NCI-H82 (cell line): ENCODE data around the gene PRR11.
"Not testable (repeated sequence)": the region's sequence is repeated elsewhere in the genome, so short reads cannot be mapped to it uniquely, and the experiment has no call there.

Experiments
- DNase-seq: peaks from one replicate; lab custom pipeline; 2025; lab: John Stamatoyannopoulos, UW

The PRR11 gene

DNA sequence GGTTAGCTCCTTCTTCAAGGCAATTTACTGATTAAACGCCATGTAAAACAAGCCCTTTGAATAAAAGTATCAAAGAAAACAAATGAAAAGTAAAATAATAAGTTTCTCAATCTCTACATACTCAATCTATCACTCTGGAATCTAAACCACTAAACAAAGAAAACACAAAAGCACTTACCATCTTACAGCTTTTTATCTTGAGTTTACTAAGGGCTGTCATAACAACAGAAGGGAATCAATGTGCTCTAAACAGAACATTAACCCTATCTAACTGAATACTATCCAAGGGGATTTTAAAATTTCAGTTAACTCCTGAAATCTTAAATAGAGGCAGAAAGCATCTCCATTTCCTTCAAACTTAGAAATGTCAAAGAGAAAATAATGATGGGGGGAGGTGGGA is 4.0 kb upstream of the PRR11 start:
- no peak for DNase-seq

DNA sequence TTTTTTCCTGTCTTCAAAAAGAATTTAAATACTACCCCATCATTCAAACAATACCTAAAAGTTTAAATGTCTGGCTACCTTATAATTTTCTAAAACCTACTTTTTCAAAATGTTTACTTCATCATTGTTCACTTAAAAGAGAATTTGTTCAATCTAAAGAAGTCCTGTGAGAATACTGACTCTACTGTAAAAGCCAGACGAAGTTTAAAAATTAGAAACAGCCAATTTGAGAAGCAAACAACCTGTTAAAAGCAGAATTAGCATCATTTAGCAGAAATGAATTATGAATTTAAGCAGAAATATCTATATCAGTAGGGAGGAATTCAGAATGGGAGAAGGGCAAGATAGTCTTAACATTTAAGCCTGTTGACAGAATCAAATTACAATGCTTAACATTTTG is 2.6 kb upstream of the PRR11 start:
- no peak for DNase-seq

DNA sequence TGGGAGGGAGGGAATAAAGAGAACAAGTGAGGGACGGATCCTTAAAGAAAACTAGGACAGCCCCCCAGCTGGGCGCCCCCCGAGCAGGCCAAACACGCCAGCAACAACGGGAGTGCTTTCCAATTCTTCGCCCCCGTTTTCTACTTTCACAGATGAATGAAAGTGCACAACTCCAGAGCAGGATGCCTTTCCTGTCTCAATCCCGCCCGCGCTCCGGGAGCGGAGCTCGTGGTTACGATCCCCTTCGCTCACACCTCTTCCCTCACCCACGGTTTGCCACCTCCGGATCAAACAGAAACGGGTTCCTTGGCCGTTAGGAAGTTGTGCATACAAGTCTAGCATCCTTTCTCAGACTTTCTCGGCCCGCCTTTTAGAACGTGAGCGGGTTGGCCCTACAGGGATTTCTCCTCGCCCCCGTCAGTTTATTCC is 1.2 kb upstream of the PRR11 start:
- peak; percentile 84 for DNase-seq

DNA sequence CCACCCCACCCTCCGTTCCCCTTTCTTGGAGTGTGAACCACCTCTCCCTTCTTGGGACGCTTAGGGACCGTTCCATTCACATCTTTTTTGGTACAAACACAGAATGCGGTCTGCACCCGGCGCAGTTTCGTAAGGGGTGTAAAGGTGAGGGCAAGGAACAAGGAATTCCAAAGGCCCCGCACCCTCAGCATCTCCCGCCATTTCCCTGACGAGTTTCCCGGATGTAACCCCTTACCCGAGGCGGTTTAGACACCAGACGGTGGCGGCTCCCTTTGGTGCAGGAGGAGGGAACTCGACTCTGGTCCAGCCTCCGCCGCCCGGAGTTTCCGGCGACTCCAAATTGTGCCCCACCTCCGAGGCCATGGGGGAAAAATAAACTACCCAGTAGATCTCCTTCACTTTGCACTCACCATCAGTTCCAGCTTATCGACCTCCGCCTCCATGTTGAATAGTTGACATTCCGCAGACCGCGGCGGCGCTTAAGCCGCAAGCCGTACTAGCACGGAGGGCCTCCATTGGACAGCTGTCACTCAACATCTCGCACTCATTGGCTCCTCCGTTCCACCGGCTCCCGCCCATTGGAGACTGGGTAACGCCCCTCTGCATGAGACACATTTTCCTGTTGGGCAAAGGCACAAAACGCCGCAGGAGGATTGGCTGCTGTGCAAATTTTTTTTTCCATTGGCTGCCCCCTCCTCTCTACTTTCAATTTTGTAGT is 666 bp upstream of the PRR11 start, which contains the start of gene SKA2:
Gene SKA2, minus strand, starts transcription at position 466 of the 718 bp plus-strand sequence. Its CDS starts 23 bp downstream, at position 443.
- peak; percentile 100 for DNase-seq

DNA sequence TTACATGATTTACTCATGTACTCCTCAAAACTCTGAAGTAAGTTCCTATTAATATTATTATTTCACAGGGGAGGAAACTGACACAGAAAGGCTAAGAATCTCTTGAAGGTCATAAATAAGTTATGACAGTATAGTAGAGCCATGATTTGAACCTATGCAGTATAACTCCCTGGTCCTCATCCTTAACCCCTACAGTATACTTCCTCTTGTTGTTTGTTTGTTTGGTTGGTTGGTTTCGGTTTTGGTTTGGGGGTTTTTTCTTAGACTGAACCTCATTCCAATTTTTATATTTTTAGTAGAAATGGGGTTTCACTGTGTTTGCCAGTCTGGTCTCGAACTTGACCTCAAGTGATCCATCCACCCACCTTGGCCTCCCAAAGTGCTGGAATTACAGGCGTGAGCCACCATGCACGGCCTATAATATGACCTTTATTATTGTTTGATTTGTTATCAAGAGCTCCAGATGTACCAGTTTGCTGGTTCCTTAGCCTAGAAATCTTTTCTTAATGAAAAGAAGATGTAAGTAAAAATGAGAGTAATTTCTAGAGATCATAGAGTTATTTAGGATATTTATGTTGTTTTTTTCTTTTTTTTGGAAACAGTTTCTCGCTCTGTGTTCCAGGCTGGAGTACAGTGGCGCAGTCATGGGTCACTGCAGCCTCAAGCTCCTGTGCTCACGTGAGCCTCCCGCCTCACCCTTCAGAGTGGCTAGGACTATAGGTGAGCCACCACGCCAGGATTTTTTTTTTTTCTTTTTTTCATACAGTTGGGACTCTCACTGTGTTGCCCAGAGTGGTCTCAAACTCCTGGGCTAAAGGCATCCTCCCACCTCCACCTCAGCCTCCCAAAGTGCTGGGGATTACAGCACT is 4.8 kb downstream of the PRR11 start:
- no peak for DNase-seq

DNA sequence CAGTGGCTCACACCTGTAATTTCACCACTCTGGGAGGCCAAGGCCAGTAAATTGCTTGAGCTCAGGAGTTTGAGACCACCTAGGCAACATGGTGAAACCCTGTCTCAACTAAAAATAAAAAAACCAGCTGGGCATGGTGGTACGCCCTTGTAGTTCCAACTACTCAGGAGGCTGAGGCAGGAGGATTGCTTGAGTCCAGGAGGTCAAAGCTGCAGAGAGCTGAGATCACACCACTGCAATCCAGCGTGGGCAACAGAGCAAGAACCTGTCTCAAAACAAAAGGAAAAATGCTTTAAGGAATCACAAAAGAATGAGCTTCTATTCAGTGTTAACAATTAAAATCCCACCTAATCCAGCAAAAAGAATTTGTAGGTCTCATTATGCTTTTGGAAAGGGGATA is 5.9 kb downstream of the PRR11 start:
- DNase-seq: peak; percentile 28

DNA sequence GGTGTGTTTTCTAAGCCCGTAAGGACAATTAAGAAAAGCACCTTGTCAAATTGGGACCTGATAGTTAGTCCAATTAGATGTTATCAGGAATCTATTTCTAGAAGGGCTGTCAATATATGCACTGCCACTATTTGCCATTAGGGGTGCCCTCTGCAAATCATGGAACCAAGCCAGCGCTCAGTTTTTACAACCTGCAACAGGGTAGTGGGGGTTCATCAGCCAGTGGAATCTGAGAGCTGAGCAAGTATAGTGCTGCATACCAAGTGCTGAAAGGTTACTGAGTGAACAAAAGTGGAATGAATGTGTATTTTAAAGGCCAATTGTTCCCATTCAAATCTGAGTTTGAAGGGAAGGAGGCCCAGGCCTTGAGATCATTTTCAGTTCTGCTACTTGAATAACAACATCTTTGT is 10.4 kb downstream of the PRR11 start:
- peak; percentile 67 for DNase-seq

DNA sequence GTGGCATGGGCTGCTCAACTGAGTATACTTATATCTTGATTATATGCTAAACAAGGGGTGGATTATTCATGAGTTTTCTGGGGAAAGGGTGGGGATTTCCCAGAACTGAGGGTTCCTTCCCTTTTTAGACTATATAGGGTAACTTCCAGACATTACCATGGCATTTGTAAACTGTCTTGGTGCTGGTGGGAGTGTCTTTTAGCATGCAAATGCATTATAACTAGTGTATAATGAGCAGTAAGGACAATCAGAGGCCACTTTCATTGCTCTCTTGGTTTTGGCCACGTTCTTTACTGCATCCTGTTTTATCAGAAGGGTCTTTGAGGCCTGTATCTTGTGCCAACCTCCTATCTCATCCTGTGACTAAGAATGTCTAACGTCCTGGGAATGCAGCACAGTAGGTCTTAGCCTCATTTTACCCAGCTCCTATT is 12.0 kb downstream of the PRR11 start:
- DNase-seq: no peak

DNA sequence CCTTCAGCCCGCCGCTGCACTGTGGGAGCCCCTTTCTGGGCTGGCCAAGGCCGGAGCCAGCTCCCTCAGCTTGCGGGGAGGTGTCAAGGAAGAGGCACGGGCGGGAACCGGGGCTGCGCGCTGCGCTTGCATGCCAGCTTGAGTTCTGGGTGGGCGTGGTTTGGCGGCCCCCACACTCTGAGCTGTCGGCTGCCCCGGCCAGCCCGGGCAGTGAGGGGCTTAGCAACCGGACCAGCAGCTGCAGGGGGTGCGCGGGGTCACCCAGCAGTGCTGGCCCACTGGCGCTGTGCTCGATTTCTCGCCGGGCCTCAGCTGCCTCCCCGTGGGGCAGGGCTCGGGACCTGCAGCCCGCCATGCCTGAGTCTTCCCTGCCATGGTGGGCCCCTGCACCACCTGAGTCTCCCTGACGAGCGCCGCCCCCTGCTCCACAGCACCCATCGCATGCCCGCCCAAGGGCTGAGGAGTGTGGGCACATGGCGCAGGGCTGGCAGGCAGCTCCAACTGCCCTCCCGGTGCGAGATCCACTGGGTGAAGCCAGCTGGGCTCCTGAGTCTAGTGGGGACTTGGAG is 17.0 kb downstream of the PRR11 start:
- DNase-seq: no peak

DNA sequence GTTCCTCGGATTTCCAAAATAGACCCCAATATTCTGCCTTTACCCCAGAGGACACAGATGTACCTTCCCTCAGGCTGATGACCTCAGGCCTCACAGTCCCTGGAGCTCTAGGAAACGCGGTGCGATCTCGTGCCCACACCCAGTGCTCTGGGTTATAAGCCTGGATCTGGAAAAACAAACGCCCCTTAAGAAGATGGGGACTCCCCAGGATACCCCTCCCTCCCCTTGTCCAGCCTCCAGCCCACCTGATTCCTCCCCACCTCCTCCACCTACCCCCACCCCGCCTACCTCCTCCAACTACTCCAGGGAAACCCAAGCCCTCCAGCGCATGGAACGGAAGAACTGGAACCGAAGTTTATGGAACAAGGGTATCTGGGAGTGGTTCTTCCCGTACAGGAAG is 19.1 kb downstream of the PRR11 start:
- DNase-seq: no peak

DNA sequence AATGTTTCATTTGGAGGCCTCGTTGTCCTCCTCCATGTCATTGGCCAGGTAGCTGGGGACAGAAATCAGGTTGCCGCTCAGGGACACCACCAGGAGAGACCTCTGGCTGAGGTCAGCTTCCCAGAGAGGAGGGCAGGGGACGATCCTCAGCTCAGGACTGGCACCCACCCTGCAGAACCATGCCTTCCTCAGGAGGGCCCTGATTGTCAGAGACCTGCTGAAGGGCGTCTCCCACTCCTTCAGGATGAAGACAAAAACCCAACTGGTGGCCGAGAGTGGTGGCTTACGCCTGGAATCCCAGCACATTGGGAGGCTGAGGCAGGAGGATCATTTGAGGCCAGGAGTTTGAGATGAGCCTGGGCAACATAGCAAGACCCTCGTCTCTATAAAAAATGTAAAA is 19.5 kb downstream of the PRR11 start:
- no peak for DNase-seq

DNA sequence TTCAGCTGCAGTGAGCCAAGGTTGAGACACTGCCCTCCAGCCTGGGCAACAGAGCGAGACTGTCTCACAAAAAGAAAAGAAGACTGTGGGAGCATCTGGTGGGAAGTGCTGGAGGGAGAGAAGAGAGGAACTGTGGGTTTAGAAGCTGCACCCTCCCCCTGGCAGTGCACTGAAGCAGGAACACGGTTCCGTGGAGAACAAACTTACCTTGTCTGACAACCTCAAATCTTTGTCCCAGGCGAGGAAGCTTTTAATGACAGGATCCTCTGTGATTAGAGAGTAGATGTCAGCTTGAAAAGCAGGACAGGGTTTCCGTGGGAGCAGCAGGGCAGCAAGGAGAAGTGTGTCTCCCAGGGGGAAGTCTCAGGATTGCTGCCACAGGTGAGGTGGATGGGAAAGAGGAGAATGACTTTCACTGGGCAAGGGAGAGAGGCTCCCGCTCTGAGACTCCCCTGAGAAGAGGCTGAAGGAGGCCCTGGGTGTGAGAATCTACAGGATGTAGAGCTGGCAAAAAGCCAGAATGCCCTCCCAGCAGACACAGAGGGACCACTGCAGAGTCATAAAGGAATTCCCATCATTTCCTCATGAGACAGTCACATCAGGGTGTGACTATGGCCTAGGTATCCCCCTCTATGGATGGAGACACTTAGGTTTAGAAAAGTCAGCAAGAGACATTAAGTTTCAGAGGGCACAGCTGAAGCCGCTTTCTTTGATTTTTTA is 22.9 kb downstream of the PRR11 start:
- DNase-seq: no peak

DNA sequence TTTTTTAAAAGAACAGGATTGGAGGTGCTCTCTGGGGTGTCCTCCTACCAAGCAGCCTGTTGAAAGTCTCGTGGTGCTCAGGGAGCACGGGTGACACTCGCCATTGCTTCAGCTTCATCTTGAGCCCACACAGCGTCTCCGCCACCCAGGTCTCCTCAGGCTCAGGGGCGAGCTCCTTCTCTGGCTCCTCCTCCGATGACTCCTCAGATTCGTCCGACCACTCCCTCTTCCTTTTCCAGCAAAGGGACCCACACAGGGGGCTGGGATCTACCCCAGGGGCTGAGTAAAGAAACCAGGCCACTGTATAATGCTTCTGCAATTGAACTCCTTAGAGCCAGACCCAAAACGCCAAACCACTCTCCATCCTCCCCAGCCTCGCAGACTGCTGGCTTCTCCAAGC is 24.1 kb downstream of the PRR11 start:
- DNase-seq: not testable (repeated sequence)

DNA sequence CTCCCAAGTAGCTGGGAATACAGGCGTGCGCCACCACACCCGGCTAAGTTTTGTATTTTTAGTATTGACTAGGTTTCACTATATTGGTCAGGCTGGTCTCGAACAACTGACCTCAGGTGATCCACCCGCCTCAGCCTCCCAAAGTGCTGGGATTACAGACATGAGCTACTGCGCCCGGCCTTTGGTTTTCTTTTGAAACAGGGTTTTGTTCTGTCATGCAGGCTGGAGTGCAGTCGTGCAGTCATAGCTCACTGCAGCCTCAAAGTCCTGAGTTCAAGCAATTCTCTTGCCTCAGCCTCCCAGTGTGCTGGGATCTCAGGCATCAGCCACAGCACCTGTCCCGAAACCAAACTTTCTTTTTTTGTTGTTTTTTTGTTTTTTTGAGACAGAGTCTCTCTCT is 25.1 kb downstream of the PRR11 start:
- DNase-seq: no peak

DNA sequence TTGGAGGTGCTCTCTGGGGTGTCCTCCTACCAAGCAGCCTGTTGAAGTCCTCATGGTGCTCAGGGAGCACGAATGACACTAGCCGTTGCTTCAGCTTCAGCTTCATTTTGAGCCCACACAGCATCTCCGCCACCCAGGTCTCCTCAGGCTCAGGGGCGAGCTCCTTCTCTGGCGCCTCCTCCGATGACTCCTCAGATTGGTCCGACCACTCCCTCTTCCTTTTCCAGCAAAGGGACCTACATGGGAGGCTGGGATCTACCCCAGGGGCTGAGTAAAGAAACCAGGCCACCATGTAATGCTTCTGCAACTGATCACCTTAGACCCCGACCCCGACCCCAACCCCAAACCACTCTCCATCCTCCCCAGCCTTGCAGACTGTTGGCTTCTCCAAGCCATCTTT is 25.9 kb downstream of the PRR11 start:
- no peak for DNase-seq

DNA sequence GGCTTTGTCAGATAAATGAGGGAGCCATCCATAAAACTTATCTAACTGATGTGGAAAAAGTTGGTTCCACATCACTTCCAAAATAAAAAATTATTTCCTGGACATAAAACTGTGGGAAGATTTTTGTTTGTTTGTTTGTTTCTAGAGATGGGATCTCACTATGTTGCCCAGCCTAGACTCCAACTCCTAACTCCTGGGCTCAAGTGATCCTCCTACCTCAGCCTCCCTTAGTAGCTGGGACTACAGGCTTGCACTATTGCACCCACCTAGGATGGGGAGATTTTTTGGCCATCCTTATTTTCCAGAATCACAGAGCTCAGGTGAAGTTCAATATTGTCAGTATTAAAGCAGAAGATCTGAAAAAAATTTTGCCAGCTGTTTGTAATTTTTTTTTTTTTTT is 30.5 kb downstream of the PRR11 start:
- no peak for DNase-seq

DNA sequence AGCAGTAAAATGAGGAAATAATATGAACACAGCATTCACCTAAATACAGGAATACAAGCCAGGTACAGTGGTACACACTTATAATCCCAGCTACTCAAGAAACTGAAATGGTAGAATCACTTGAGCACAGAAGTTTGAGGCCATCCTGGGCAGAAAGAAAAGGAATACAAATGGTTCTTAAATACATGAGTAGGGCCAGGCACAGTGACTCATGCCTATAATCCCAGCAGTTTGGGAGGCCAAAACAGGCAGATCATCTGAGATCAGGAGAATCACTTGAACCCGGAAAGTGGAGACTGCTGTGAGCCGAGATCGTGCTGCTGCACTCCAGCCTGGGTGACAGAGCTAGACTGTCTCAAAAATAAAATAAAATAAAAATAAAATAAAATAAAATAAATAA is 31.3 kb downstream of the PRR11 start:
- no peak for DNase-seq

DNA sequence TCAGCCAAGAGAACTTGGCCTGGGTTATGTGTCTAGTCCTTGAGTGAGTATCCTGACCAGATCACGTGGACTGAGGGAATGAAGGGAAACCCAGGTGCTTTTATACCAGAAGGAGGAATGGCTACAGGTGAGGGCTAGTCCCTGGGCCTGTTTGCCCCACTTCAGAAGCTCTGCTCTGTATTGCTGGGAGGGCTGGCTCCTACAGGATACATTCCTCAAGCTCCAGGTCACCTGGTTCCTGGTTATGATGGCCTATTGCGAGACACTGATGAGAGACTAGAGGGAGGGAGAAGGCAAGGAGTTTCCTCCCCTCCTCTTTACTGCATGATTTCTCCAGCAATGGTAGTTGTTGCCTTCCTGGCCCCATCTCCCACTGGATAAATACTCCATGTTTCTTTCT is 35.3 kb downstream of the PRR11 start:
- DNase-seq: no peak

DNA sequence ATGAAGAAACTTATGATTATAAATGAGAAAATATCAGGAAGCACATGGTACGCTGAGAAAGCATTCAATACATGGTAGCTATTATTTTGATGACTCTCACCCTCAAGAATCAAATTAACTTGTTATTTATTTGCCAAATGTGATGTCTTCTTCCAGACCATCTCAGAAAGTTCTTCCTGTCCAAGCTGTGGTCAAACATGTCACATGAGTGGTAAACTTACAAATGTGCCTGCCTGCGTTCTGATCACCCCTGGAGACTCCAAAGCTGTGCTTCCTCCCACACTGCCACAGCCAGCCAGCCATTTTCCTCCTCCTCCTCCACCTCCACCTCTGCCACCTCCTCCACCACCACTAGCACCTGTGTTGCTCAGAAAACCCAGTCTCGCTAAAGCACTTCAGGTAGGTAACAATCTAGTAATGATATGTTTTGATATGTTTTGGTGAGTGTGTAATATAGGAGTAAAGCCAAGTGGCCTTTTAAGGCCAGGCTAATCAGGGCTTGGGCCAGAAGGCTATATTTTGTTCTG is 37.9 kb downstream of the PRR11 start:
- no peak for DNase-seq

DNA sequence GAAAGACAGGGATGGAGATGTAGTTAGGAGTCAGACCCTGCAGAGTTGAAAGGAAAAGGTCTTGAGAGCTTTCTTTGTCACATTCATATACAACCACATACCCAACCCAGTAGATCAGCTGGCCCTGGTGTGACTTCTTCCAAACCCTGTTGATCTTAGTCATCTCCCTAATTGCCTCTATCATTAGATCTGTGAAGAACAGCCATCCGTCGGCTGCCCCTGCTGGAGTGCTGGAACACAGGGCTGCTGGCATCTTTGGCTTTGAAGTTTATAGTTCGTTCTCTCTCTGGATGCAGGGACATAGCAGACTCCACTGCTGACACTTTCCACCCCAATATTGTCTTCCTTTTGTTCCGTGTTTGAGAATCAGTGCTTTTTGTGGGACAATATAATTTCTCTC is 43.9 kb downstream of the PRR11 start:
- no peak for DNase-seq

DNA sequence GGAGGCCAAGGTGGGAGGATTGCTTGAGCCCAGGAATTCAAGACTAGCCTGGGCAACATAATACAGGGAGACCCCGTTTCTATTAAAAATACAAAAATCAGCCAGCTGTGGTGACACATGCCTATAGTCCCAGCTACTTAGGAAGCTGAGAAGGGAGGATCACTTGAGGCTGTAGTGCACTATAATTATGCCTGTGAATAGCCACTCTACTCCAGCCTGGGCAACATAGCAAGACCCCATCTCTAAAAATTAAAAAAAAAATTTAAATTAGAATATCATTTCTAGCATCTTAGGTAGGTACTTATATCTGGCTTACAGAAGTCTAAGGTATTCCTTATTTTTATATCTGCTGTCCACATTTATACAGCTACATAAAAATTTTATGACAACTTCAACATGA is 46.8 kb downstream of the PRR11 start:
- no peak for DNase-seq

DNA sequence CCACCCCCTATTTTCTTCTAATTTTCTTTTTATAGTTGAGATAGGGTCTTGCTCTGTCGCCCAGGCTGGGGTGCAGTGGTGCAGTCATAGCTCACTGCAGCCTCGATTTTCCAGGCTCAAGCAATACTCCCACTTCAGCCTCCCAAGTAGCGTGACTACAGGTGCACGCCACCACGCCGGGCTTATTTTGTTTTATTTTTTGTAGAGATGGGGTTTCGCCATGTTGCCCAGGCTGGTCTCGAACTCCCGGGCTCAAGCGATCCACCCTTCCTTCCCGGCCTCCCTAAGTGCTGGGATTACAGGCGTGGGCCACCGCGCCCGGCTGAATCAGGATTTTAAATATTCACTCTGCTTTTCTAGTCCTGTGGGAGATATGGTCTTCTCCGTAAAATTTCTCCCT is 63.8 kb downstream of the PRR11 start:
- no peak for DNase-seq
